HL-60 (cell line): Measurements from ENCODE around the gene THOC6.

ENCODE experiments used
- DNase-seq, 2 experiments: peaks; one replicate each; pipeline ENCODE4 v3.0.0-alpha.2; 2010 to 2020; ENCODE audit warnings: low read depth in 1 of 2, low spot score in 1 of 2
- H3K27ac ChIP-seq: fragments of 250-450 bp; sonication (Bioruptor Pico); replicated peaks from 2 replicates; pipeline ENCODE4 v1.5.1; 2020; ENCODE audit warnings: mild to moderate bottlenecking, moderate library complexity
- H3K27me3 ChIP-seq: fragments of 250-450 bp; sonication (Bioruptor Pico); 2 replicates; pipeline ENCODE4 v1.5.1; 2021; ENCODE audit warnings: mild to moderate bottlenecking, moderate library complexity; ENCODE audit not compliant: insufficient read depth, poor library complexity, severe bottlenecking
- H3K4me3 ChIP-seq: replicated peaks from 2 replicates; pipeline ENCODE4 v1.5.1; 2011; ENCODE audit warnings: mild to moderate bottlenecking, control low read depth, low read length; ENCODE audit not compliant: insufficient read depth
- CTCF ChIP-seq: IDR thresholded peaks from one replicate; pipeline ENCODE4 v1.5.1; 2011; ENCODE audit warnings: low read length, control low read depth, inconsistent platforms; ENCODE audit not compliant: insufficient read depth
- GABPA ChIP-seq: IDR thresholded peaks from 2 replicates; pipeline ENCODE4 v1.6.1; 2012; ENCODE audit warnings: low read depth
- POLR2AphosphoS5 ChIP-seq: IDR thresholded peaks from 2 replicates; pipeline ENCODE4 v1.6.1; 2012; ENCODE audit warnings: low read depth
- REST ChIP-seq: IDR thresholded peaks from 2 replicates; pipeline ENCODE4 v1.6.1; 2012; ENCODE audit warnings: low read depth; ENCODE audit not compliant: insufficient replicate concordance
- SPI1 ChIP-seq: IDR thresholded peaks from 2 replicates; pipeline ENCODE4 v1.6.1; 2012; ENCODE audit warnings: low read depth, mild to moderate bottlenecking, borderline replicate concordance

Gene THOC6

GRCh38 chr16:3026003-3026378 lies 2.2 kb downstream of the THOC6 start:
- no peak for DNase-seq
- TF ChIP-seq GABPA, result no peak
- no peak for TF ChIP-seq SPI1
- TF ChIP-seq REST, result no peak
- TF ChIP-seq POLR2AphosphoS5, result no peak
- TF ChIP-seq CTCF, result no peak
- Histone ChIP-seq H3K4me3 (no peak overlapping the region), H3K27ac (no peak overlapping the region), H3K27me3 (peaks cover 8% of the 10 kb centered on the region)

- DNase-seq, result no peak
- peaks cover 8% of the 10 kb centered on the region for H3K27me3 ChIP-seq
- no peak overlapping the region for H3K27ac ChIP-seq
- no peak for TF ChIP-seq REST
- no peak for TF ChIP-seq POLR2AphosphoS5
- no peak for TF ChIP-seq CTCF
- TF ChIP-seq SPI1, result no peak
- TF ChIP-seq GABPA, result no peak
- no peak overlapping the region for H3K4me3 ChIP-seq
Measured at GRCh38 chr16:3026609-3027488, 3.0 kb downstream of the THOC6 start.

- Histone ChIP-seq H3K27ac (no peak overlapping the region), H3K4me3 (no peak overlapping the region), H3K27me3 (peaks cover 10% of the 10 kb centered on the region)
- DNase-seq, result no peak
- TF ChIP-seq SPI1, result no peak
- no peak for TF ChIP-seq CTCF
- no peak for TF ChIP-seq POLR2AphosphoS5
Measured at GRCh38 chr16:3027489-3027795, 3.6 kb downstream of the THOC6 start.
